GM12878 (cell line): ENCODE measurements around the gene HNRNPH3. TPM values are rescaled to one million over a fixed set of nuclear protein-coding genes. Genes with fewer than 3 reads are reported as not detected.

Experiments used
- ATAC-seq: fragments of 200-7000 bp; cut with Tn5 transposase; 3 replicates; pipeline ENCODE4 v1.9.1; 2020; ENCODE audit warnings: mild to moderate bottlenecking, moderate library complexity
- BruUV-seq: library from RNA; stranded (reverse); fragments of 400-500 nt; replicated peaks from 2 replicates; lab custom pipeline; 2021; lab: Mats Ljungman, UMichigan
- CTCF ChIA-PET: fragments of 300-600 bp; sonication (Branson Sonifier 250); formaldehyde crosslinking; extraction: SDS; loops from one replicate; lab custom pipeline; 2021; ENCODE audit warnings: inconsistent platforms; lab: Yijun Ruan, JAX
- POLR2A ChIA-PET: fragments of 350-600 bp; formaldehyde crosslinking; extraction: SDS; loops from one replicate; lab custom pipeline; 2021; ENCODE audit warnings: inconsistent platforms; lab: Charles Lee
- RAD21 ChIA-PET: fragments of 300-600 bp; sonication (Branson Sonifier 250); formaldehyde crosslinking; loops from one replicate; lab custom pipeline; 2023; ENCODE audit warnings: antibody characterized with exemption; ENCODE audit not compliant: unreplicated experiment; lab: Charles Lee
- SMC1A ChIA-PET: fragments of 300-600 bp; sonication (Branson Sonifier 250); formaldehyde crosslinking; loops from one replicate; lab custom pipeline; 2023; ENCODE audit not compliant: unreplicated experiment, uncharacterized antibody; lab: Charles Lee
- DNase-seq: peaks from one replicate; pipeline ENCODE4 v3.0.0-alpha.2; 2011; ENCODE audit warnings: low read depth, low spot score
- FAIRE-seq: peaks from 3 replicates; lab custom pipeline; 2011; peaks lifted over from hg19 to GRCh38; lab: Jason Lieb, UNC
- H2AFZ ChIP-seq: 2 replicates; pipeline ENCODE4 v1.6.0; 2011; ENCODE audit warnings: low read depth, low read length, control low read depth; ENCODE audit not compliant: control insufficient read depth
- H3K27ac ChIP-seq: 2 replicates; pipeline ENCODE4 v1.5.1; 2011; ENCODE audit warnings: control low read depth; ENCODE audit not compliant: control insufficient read depth, insufficient read depth
- H3K27me3 ChIP-seq, 2 experiments: replicated peaks in 1 of 2; 2 replicates each; pipeline versions ENCODE4 v1.6.0 to v1.6.1; 2011; ENCODE audit warnings: low read length in 1 of 2; ENCODE audit not compliant: control insufficient read depth in 2 of 2, insufficient read depth in 2 of 2
- H3K36me3 ChIP-seq, 2 experiments: 2 replicates each; pipeline ENCODE4 v1.5.1; 2011; ENCODE audit warnings: low read length in 1 of 2; ENCODE audit not compliant: control insufficient read depth in 2 of 2, insufficient read depth in 2 of 2
- H3K4me1 ChIP-seq: 2 replicates; pipeline ENCODE4 v1.6.1; 2011; ENCODE audit warnings: mild to moderate bottlenecking, low read length, moderate library complexity, mixed read lengths; ENCODE audit not compliant: control insufficient read depth, insufficient read depth
- H3K4me2 ChIP-seq: 2 replicates; pipeline ENCODE4 v1.6.0; 2011; ENCODE audit warnings: control low read depth; ENCODE audit not compliant: control insufficient read depth, insufficient read depth
- H3K4me3 ChIP-seq: fragments of 200-600 bp; sonication (generic); 2 replicates; pipeline ENCODE4 v1.5.1; 2016
- H3K79me2 ChIP-seq: 2 replicates; pipeline ENCODE4 v1.6.0; 2011; ENCODE audit warnings: low read length; ENCODE audit not compliant: control insufficient read depth, insufficient read depth
- H3K9ac ChIP-seq: 2 replicates; pipeline ENCODE4 v1.8.0; 2011; ENCODE audit warnings: low read length, control low read depth, mixed read lengths; ENCODE audit not compliant: control insufficient read depth, insufficient read depth
- H3K9me3 ChIP-seq: replicated peaks from 3 replicates; pipeline ENCODE4 v1.5.1; 2011; ENCODE audit warnings: mild to moderate bottlenecking, low read length; ENCODE audit not compliant: control insufficient read depth, insufficient read depth
- H4K20me1 ChIP-seq: 2 replicates; pipeline ENCODE4 v1.6.0; 2011; ENCODE audit not compliant: control insufficient read depth, insufficient read depth
- CUX1 ChIP-seq: IDR thresholded peaks from 2 replicates; pipeline ENCODE4 v1.6.1; 2012; ENCODE audit warnings: improper control_type of control experiment, low read depth, low read length; ENCODE audit not compliant: insufficient replicate concordance
- EED ChIP-seq: sonication (generic); IDR thresholded peaks from 2 replicates; pipeline ENCODE4 v1.6.1; 2016; ENCODE audit warnings: antibody characterized with exemption, low read depth
- FOXK2 ChIP-seq: fragments of 450-650 bp; IDR thresholded peaks from 2 replicates; pipeline ENCODE4 v1.6.1; 2017; ENCODE audit warnings: mild to moderate bottlenecking, moderate library complexity
- HDAC6 ChIP-seq: fragments of 200-600 bp; sonication (generic); IDR thresholded peaks from one replicate; pipeline ENCODE4 v1.8.0; 2017; ENCODE audit warnings: antibody characterized with exemption; ENCODE audit not compliant: unreplicated experiment
- IKZF2 ChIP-seq, 2 experiments: fragments of 450-650 bp; IDR thresholded peaks; 2 replicates each; pipeline ENCODE4 v1.6.1; 2017; ENCODE audit warnings: mild to moderate bottlenecking in 2 of 2, moderate library complexity in 2 of 2
- IRF3 ChIP-seq: fragments of 450-650 bp; IDR thresholded peaks from 2 replicates; pipeline ENCODE4 v1.6.1; 2014; ENCODE audit warnings: mild to moderate bottlenecking
- NFXL1 ChIP-seq: fragments of 450-650 bp; IDR thresholded peaks from 2 replicates; pipeline ENCODE4 v1.6.1; 2017; ENCODE audit warnings: antibody characterized with exemption, mild to moderate bottlenecking, borderline replicate concordance
- POLR2A ChIP-seq: IDR thresholded peaks from 2 replicates; pipeline ENCODE4 v1.6.1; 2011; ENCODE audit warnings: low read depth, mild to moderate bottlenecking, low read length
- RB1 ChIP-seq: fragments of 450-650 bp; formaldehyde crosslinking; IDR thresholded peaks from 2 replicates; pipeline ENCODE4 v1.6.1; 2017; ENCODE audit warnings: mild to moderate bottlenecking, borderline replicate concordance
- SMC3 ChIP-seq: IDR thresholded peaks from 2 replicates; pipeline ENCODE4 v1.6.1; 2011; ENCODE audit warnings: low read length, improper control_type of control experiment, borderline replicate concordance
- TBL1XR1 ChIP-seq: IDR thresholded peaks from 2 replicates; pipeline ENCODE4 v1.6.1; 2012; ENCODE audit warnings: low read depth, low read length, improper control_type of control experiment
- WRNIP1 ChIP-seq: IDR thresholded peaks from 2 replicates; pipeline ENCODE4 v1.6.1; 2011; ENCODE audit warnings: low read depth, low read length, improper control_type of control experiment, borderline replicate concordance
- ZNF384 ChIP-seq: IDR thresholded peaks from 2 replicates; pipeline ENCODE4 v1.6.1; 2012; ENCODE audit warnings: low read depth, mild to moderate bottlenecking, low read length, improper control_type of control experiment, borderline replicate concordance
- WGBS: methylation state at CpG from one replicate; pipeline ENCODE4 v1.1.6; 2016; ENCODE audit warnings: low lambda C conversion rate; ENCODE audit not compliant: insufficient replicate concordance, insufficient coverage; ENCODE audit errors: missing lambda C conversion rate; 5-methylcytosine and 5-hydroxymethylcytosine counted together
- in situ Hi-C: fragments of 300-500 bp; cut with MboI; formaldehyde crosslinking; loops from 9 replicates; pipeline ENCODE4 v1.14.3; 2018; ENCODE audit warnings: mixed read lengths
- intact Hi-C: fragments of 100-400 bp; cut with micrococcal nuclease; formaldehyde crosslinking; loops from one replicate; pipeline ENCODE4 v1.14.2; 2022; ENCODE audit not compliant: unreplicated experiment
- polyA plus RNA-seq, 11 experiments: library from polyadenylated mRNA; depleted of rRNA in 4 of 11; unstranded in 6 of 11; stranded (reverse) in 5 of 11; fragments of >200 nt; fragmentation: Nextera tagmentation in 4 of 11; fragmentation: Illumina TruSeq in 1 of 11; extraction: Ambion mirVana in 4 of 11; extraction: Trizol in 1 of 11; gene quantifications; 1 replicate in 1 of 11; 2 replicates in 10 of 11; pipeline versions ENCODE4 v1.2.1 to v1.2.3, GENCODE V29; 2011 to 2016; ENCODE audit warnings: inconsistent platforms in 2 of 11, missing spikeins in 2 of 11, low read depth in 1 of 11
- total RNA-seq, 4 experiments: library from RNA; depleted of rRNA in 3 of 4; stranded (reverse); fragments of >200 nt in 3 of 4; fragmentation: Illumina TruSeq in 1 of 4; extraction: Trizol in 1 of 4; gene quantifications; 2 replicates each; pipeline versions ENCODE4 v1.2.1 to v1.2.3, GENCODE V29; 2013 to 2021

Gene HNRNPH3
- total and polyA plus RNA-seq, 10 of the 15 experiments (the other 5 are each of a cell fraction or from before 2014, with no cell fraction given): 20.1 to 292 (median 121) TPM

- no peak overlapping the region for H3K9ac ChIP-seq
- no peak for ATAC-seq
- FAIRE-seq: no peak
- H3K9me3 ChIP-seq: peaks cover 14% of the 10 kb centered on the region
- ChIA-PET RAD21 (no interaction called here), SMC1A (interaction anchor here (1.5 to 4.9 kb wide), 4 partner anchors 9 to 102 kb away, joined by 5 to 18 read pairs (median 6); no protein-coding TSS in a partner anchor), POLR2A (interaction anchor here (0.5 to 3.3 kb wide), 2 partner anchors 12 to 16 kb away, joined by 7 to 37 read pairs; partner anchors contain the start of genes HNRNPH3 and PBLD), CTCF (interaction anchor here (1.0 to 4.1 kb wide), 2 partner anchors 13 to 103 kb away, joined by 4 to 35 read pairs; no protein-coding TSS in a partner anchor)
- intact Hi-C loops (no loop called here), in situ Hi-C loops (no loop called here)
- BruUV-seq: no TSS peak
- H4K20me1 ChIP-seq: no peaks in the 10 kb centered on the region
- WGBS: 100% methylated on average over 1 of the region's 1 CpG
- H3K4me2 ChIP-seq: no peak overlapping the region
- H3K4me1 ChIP-seq: no peaks in the 10 kb centered on the region
- H3K36me3 ChIP-seq: no peaks in the 10 kb centered on the region
- no peak for DNase-seq
- no peaks in the 10 kb centered on the region for H3K79me2 ChIP-seq
- H3K27ac ChIP-seq: no peak overlapping the region; the same call in 1 of the 2 replicates
- H2AFZ ChIP-seq: no peak overlapping the region
- H3K4me3 ChIP-seq: no peak overlapping the region
- no peak for TF ChIP-seq ZNF384
- no peak for TF ChIP-seq EED
- no peak for TF ChIP-seq WRNIP1
- no peak for TF ChIP-seq IKZF2 (IDR thresholded peaks at IDR 0.05)
- TF ChIP-seq POLR2A: no peak
- TF ChIP-seq NFXL1: no peak
- no peak for TF ChIP-seq IRF3
- no peak for TF ChIP-seq HDAC6
- TF ChIP-seq FOXK2: no peak
- no peak for TF ChIP-seq TBL1XR1
- no peak for TF ChIP-seq SMC3
- no peak for TF ChIP-seq RB1
- TF ChIP-seq CUX1: no peak
- no peaks in the 10 kb centered on the region for H3K27me3 ChIP-seq
Measured at GRCh38 chr10:68315582-68315981, 16.3 kb upstream of the HNRNPH3 start.
